ENCODE results near the gene VWA5B1.

VWA5B1 gene

DNA sequence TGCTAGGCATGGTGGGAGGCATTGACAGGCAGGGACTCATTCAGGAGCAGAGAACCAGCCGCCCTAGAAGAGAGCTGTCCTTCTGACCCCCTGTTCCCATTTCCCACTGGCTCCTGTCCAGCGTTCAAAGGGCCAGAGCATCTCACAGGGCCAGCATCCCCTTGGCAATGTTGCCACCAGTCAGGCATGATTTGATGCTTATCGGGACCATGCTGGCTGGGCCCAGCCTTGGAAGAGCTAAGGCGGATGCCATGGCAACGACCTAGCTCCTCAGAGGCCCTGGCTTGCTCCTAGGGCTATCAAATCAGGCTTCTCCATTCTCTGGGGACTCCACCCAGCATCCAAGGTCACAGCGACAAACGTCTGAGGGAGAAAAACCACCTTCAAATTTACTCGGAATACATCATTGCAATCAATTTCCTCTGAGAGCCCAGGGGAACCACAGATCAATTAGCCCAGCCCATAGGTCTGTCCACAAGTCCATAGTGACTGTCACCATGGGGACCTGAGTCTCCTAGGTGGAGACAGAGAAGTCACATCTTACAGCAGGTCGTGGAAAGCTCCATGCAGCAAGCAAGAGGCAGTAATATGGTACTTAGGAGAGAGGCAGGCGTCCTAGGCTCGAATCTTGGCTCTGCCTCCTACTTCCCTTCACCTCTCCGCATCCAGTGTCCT lies 14.1 kb upstream of the VWA5B1 start:
- no peaks in the 10 kb centered on the region for H3K36me3 ChIP-seq (ENCODE audit: insufficient read depth, low read length)
- no peak for DNase-seq (ENCODE audit: low read depth, low spot score)
- H3K27ac ChIP-seq = no peak overlapping the region
- H3K4me3 ChIP-seq = no peak overlapping the region
- no peak overlapping the region for H3K9ac ChIP-seq (ENCODE audit: insufficient read length)
- TF ChIP-seq POLR2AphosphoS5 (IDR thresholded peaks at IDR 0.05; ENCODE audit: borderline replicate concordance, low read depth, low read length) (no peak), FOXP2 (optimal IDR thresholded peaks at IDR 0.05; ENCODE audit: control extremely low read depth, extremely low read length, insufficient read depth) (no peak), EZH2 (IDR thresholded peaks at IDR 0.05) (no peak)
- H3K9me3 ChIP-seq (ENCODE audit: low read depth, low read length) = no peaks in the 10 kb centered on the region

DNA sequence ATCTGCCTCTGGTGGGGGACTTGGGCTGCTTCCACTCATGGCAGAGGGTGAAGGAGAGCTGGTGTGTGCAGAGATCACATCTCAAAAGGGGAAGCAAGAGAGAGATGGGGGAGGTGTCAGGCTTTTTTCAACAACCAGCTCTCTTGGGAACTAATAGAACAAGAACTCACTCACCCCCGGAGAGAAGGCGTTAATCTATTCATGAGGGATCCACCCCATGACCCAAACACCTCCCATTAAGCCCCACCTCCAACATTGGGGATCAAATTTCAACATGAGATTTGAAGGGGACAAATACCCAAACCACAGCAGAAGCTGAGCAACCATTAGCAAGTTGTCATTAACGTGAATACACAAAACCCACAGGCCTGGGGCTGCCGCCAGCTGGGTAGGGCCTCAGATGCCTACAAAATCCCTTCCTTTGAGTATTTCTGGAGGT lies 12.0 kb upstream of the VWA5B1 start:
- no peaks in the 10 kb centered on the region for H3K9me3 ChIP-seq (ENCODE audit: low read depth, low read length)
- no peaks in the 10 kb centered on the region for H3K36me3 ChIP-seq (ENCODE audit: insufficient read depth, low read length)
- no peak overlapping the region for H3K9ac ChIP-seq (ENCODE audit: insufficient read length)
- DNase-seq (ENCODE audit: low read depth, low spot score) = no peak
- no peak for TF ChIP-seq POLR2AphosphoS5 (IDR thresholded peaks at IDR 0.05; ENCODE audit: borderline replicate concordance, low read depth, low read length)
- no peak for TF ChIP-seq EZH2 (IDR thresholded peaks at IDR 0.05)
- no peak for TF ChIP-seq FOXP2 (optimal IDR thresholded peaks at IDR 0.05; ENCODE audit: control extremely low read depth, extremely low read length, insufficient read depth)
- H3K4me3 ChIP-seq = no peak overlapping the region
- no peak overlapping the region for H3K27ac ChIP-seq

DNA sequence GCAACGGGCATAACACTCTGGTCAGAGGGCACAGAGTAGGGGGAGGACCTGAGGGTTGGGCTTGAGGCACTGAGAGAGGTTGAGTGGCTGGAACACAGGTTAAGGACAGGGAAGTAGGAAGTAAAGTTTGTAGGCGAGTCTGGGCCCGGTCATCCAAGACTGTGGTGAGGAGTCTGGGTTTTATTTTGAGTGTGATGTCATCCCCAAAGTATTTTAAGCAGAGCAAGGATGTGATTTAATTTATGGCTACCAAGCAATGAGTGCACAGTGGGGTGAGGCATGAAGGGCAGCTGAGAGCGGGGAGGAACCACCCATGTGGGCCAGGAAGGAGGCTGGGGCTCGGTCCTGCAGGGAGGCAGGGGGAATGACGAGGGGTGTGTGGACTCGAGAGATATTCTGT lies 11.2 kb upstream of the VWA5B1 start:
- TF ChIP-seq POLR2AphosphoS5 (IDR thresholded peaks at IDR 0.05; ENCODE audit: borderline replicate concordance, low read depth, low read length) (no peak), EZH2 (IDR thresholded peaks at IDR 0.05) (no peak), FOXP2 (optimal IDR thresholded peaks at IDR 0.05; ENCODE audit: control extremely low read depth, extremely low read length, insufficient read depth) (no peak)

DNA sequence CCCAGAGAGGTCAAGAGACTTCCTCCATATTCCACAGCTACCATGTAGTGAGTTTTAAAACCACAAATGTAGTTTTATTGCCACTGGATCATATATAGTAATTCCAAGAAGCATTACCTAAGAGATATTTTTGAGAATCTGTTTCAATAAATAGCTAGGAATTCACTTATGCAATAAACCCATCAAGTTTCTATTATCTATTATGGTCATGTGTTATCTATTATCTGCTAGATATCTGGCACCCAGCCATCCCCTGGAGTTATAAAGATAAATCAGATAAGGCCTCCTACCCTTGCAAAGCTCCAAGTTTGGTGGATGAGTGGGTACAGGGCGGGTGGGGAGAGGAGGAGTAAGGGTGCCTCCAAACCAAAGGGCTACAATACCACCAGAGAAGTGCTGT lies 10.3 kb upstream of the VWA5B1 start:
- peak; percentile 5 for DNase-seq (ENCODE audit: low read depth, low spot score)
- Histone ChIP-seq H3K9me3 (ENCODE audit: low read depth, low read length) (no peaks in the 10 kb centered on the region), H3K27ac (no peak overlapping the region), H3K4me3 (no peak overlapping the region), H3K9ac (ENCODE audit: insufficient read length) (no peak overlapping the region), H3K36me3 (ENCODE audit: insufficient read depth, low read length) (no peaks in the 10 kb centered on the region)
- TF ChIP-seq FOXP2 (optimal IDR thresholded peaks at IDR 0.05; ENCODE audit: control extremely low read depth, extremely low read length, insufficient read depth) = no peak
- TF ChIP-seq POLR2AphosphoS5 (IDR thresholded peaks at IDR 0.05; ENCODE audit: borderline replicate concordance, low read depth, low read length) = no peak
- TF ChIP-seq EZH2 (IDR thresholded peaks at IDR 0.05) = no peak

More for the DNA sequence above, 11.2 kb upstream of the VWA5B1 start:
- Histone ChIP-seq H3K27ac (no peak overlapping the region), H3K4me3 (no peak overlapping the region), H3K9me3 (ENCODE audit: low read depth, low read length) (no peaks in the 10 kb centered on the region), H3K9ac (ENCODE audit: insufficient read length) (no peak overlapping the region), H3K36me3 (ENCODE audit: insufficient read depth, low read length) (no peaks in the 10 kb centered on the region)
- no peak for DNase-seq (ENCODE audit: low read depth, low spot score)

DNA sequence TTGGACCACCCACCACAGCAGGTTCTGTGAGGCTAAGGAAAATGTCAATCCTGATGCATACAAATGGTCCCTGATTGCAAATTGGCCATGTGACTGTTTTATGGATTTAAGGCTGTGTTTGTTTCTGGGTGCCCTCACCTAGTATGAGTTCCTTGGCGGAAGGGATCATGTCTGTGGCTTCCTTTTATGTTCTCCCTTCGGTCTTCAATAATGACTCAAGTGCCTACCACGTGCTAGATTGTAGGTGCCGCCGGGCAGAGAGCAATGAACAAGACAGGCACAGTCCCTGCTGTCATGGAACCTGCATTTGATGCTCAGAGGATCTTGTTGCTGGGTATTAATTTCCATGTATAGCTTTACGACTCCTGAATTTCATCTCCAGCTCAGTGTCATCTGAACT lies 9.8 kb upstream of the VWA5B1 start:
- no peaks in the 10 kb centered on the region for H3K36me3 ChIP-seq (ENCODE audit: insufficient read depth, low read length)
- H3K27ac ChIP-seq = no peak overlapping the region
- DNase-seq (ENCODE audit: low read depth, low spot score) = no peak
- no peak overlapping the region for H3K9ac ChIP-seq (ENCODE audit: insufficient read length)
- no peak overlapping the region for H3K4me3 ChIP-seq
- H3K9me3 ChIP-seq (ENCODE audit: low read depth, low read length) = no peaks in the 10 kb centered on the region
- TF ChIP-seq FOXP2 (optimal IDR thresholded peaks at IDR 0.05; ENCODE audit: control extremely low read depth, extremely low read length, insufficient read depth) (no peak), EZH2 (IDR thresholded peaks at IDR 0.05) (no peak), POLR2AphosphoS5 (IDR thresholded peaks at IDR 0.05; ENCODE audit: borderline replicate concordance, low read depth, low read length) (no peak)

DNA sequence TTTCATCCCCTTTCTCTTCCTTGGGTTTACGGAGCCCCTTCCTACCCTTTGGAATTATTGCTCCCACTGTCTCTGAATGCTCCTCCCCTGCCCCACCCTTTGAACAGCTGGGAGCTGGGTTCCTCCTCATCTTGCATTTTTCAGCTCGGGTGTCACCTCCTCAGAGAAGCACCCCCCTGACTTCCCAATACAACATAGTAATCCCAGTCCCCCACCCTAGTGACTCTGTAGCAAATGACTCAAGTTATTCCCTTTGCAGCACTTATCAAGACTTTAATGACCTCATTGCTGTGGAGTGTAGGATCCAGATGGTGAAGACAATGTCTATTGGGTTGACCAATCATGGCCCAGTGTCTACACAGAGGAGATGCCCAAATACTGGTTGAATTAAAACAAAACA lies 8.9 kb upstream of the VWA5B1 start:
- Histone ChIP-seq H3K9ac (ENCODE audit: insufficient read length) (no peak overlapping the region), H3K36me3 (ENCODE audit: insufficient read depth, low read length) (no peaks in the 10 kb centered on the region), H3K9me3 (ENCODE audit: low read depth, low read length) (no peaks in the 10 kb centered on the region), H3K4me3 (no peak overlapping the region), H3K27ac (no peak overlapping the region)
- TF ChIP-seq EZH2 (IDR thresholded peaks at IDR 0.05) (no peak), POLR2AphosphoS5 (IDR thresholded peaks at IDR 0.05; ENCODE audit: borderline replicate concordance, low read depth, low read length) (no peak), FOXP2 (optimal IDR thresholded peaks at IDR 0.05; ENCODE audit: control extremely low read depth, extremely low read length, insufficient read depth) (no peak)
- no peak for DNase-seq (ENCODE audit: low read depth, low spot score)

DNA sequence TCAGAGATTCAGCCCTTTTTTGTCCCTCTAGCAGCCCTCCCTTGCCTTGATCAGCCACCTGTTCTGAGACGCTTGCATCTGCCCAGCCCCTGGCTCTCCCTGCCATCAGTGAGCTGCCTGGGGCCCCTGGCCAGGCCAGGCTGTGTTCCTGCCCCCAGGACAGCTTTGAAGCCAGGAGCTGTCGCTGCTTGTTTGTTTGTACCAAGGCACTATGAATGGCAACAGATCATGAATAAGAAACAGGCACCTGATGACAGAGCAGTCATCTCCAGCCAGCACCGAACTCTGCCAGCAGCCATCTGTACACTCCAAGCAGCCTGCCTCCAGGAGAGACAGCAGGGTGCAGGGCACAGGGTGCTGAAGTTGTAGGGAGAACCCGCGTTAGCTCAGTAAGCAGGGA lies 8.1 kb upstream of the VWA5B1 start:
- H3K9ac ChIP-seq (ENCODE audit: insufficient read length) = no peak overlapping the region
- H3K9me3 ChIP-seq (ENCODE audit: low read depth, low read length) = no peaks in the 10 kb centered on the region
- TF ChIP-seq POLR2AphosphoS5 (IDR thresholded peaks at IDR 0.05; ENCODE audit: borderline replicate concordance, low read depth, low read length) (no peak), FOXP2 (optimal IDR thresholded peaks at IDR 0.05; ENCODE audit: control extremely low read depth, extremely low read length, insufficient read depth) (no peak), EZH2 (IDR thresholded peaks at IDR 0.05) (no peak)
- H3K4me3 ChIP-seq = no peak overlapping the region
- DNase-seq (ENCODE audit: low read depth, low spot score) = no peak
- H3K36me3 ChIP-seq (ENCODE audit: insufficient read depth, low read length) = no peaks in the 10 kb centered on the region
- H3K27ac ChIP-seq = no peak overlapping the region

DNA sequence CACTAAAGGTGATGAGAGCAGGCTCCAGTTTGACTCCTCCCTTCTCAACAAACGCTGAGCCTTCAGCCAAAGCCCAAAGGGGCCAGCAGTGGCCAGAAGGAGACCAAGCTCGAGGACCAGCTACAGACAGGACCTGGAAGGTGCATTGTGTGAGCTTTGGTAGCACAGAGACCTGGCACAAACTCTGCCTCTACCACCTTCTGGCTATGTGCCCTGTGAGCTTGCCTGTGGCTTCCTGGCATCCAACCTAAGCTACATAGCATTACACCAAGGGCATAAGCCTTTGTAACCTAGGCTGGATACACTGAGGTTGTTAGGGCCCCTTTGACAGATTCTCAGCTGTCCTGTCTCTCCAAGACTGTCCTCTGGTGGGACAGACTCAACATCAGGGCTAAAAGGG lies 6.6 kb upstream of the VWA5B1 start:
- TF ChIP-seq POLR2AphosphoS5 (IDR thresholded peaks at IDR 0.05; ENCODE audit: borderline replicate concordance, low read depth, low read length) (no peak), EZH2 (IDR thresholded peaks at IDR 0.05) (no peak), FOXP2 (optimal IDR thresholded peaks at IDR 0.05; ENCODE audit: control extremely low read depth, extremely low read length, insufficient read depth) (no peak)
- Histone ChIP-seq H3K9ac (ENCODE audit: insufficient read length) (no peak overlapping the region), H3K9me3 (ENCODE audit: low read depth, low read length) (no peaks in the 10 kb centered on the region), H3K36me3 (ENCODE audit: insufficient read depth, low read length) (no peaks in the 10 kb centered on the region), H3K27ac (no peak overlapping the region), H3K4me3 (no peak overlapping the region)
- no peak for DNase-seq (ENCODE audit: low read depth, low spot score)

DNA sequence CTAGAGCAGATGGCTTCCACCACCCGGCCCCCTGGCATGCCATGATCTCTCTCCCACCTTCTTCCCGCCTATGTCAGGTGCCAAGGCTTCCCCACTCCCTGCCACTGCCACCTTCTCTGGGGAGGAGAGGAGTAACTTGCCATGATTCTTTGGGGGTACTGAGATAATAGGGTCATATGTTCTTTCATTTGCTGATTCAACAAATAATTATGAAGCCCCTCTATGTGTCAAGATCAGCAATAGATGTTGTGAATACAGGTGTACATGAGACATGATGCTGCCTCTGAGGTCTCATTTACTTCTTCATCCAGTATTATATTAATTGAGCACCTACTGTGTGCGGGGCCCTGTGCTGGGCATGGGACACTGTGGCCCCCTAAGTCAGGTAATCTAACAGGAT lies 6.0 kb upstream of the VWA5B1 start:
- no peak for TF ChIP-seq FOXP2 (optimal IDR thresholded peaks at IDR 0.05; ENCODE audit: control extremely low read depth, extremely low read length, insufficient read depth)
- TF ChIP-seq EZH2 (IDR thresholded peaks at IDR 0.05) = no peak
- Histone ChIP-seq H3K9me3 (ENCODE audit: low read depth, low read length) (no peaks in the 10 kb centered on the region), H3K4me3 (no peak overlapping the region), H3K36me3 (ENCODE audit: insufficient read depth, low read length) (no peaks in the 10 kb centered on the region), H3K27ac (no peak overlapping the region), H3K9ac (ENCODE audit: insufficient read length) (no peak overlapping the region)
- DNase-seq (ENCODE audit: low read depth, low spot score) = no peak

Measured in SK-N-MC (cell line).